Caco-2 (cell line): ENCODE data around the gene TNFAIP3. TPM values are rescaled to one million over a fixed set of nuclear protein-coding genes. Genes with fewer than 3 reads are reported as not detected.
"Not testable (repeated sequence)": the region's sequence is repeated elsewhere in the genome, so short reads cannot be mapped to it uniquely, and the experiment has no call there.

ENCODE experiments used
- BruUV-seq: library from RNA; stranded (reverse); fragments of 400-500 nt; replicated peaks from 2 replicates; lab custom pipeline; 2021; lab: Mats Ljungman, UMichigan
- CTCF ChIA-PET: fragments of 300-600 bp; sonication (Branson Sonifier 250); formaldehyde crosslinking; loops from one replicate; lab custom pipeline; 2022; ENCODE audit warnings: antibody characterized with exemption; lab: Charles Lee
- POLR2A ChIA-PET: fragments of 300-600 bp; sonication (Branson Sonifier 250); formaldehyde crosslinking; loops from one replicate; lab custom pipeline; 2022; ENCODE audit warnings: antibody characterized with exemption; lab: Charles Lee
- DNase-seq, 2 experiments: peaks; one replicate each; pipeline versions ENCODE4 v3.0.0 to v3.0.0-alpha.2; 2020 to 2022
- H3K27me3 ChIP-seq: replicated peaks from 2 replicates; pipeline ENCODE4 v1.6.0; 2011; ENCODE audit warnings: low read length; ENCODE audit not compliant: control insufficient read depth, insufficient read depth
- H3K36me3 ChIP-seq: 2 replicates; pipeline ENCODE4 v1.5.1; 2011; ENCODE audit warnings: low read length; ENCODE audit not compliant: control insufficient read depth, insufficient read depth
- H3K4me1 ChIP-seq: fragments of 250-450 bp; sonication (Bioruptor Pico); 2 replicates; pipeline ENCODE4 v1.5.1; 2020; ENCODE audit warnings: mild to moderate bottlenecking
- H3K4me3 ChIP-seq: 2 replicates; pipeline ENCODE4 v1.5.1; 2011; ENCODE audit warnings: low read depth, mild to moderate bottlenecking, control low read depth, low read length
- H3K9me3 ChIP-seq: fragments of 250-450 bp; sonication (Bioruptor Pico); 2 replicates; pipeline ENCODE4 v1.5.1; 2020; ENCODE audit warnings: mild to moderate bottlenecking, moderate library complexity
- H3K27ac Mint-ChIP-seq: one replicate; pipeline ENCODE4 v1.8.0; 2022; ENCODE audit warnings: mixed read lengths; ENCODE audit not compliant: unreplicated experiment
- H3K27me3 Mint-ChIP-seq: one replicate; pipeline ENCODE4 v1.8.0; 2022; ENCODE audit warnings: mixed read lengths; ENCODE audit not compliant: insufficient read depth, unreplicated experiment
- H3K36me3 Mint-ChIP-seq: one replicate; pipeline ENCODE4 v1.8.0; 2022; ENCODE audit warnings: mild to moderate bottlenecking, mixed read lengths; ENCODE audit not compliant: insufficient read depth, unreplicated experiment
- H3K4me1 Mint-ChIP-seq: one replicate; pipeline ENCODE4 v1.8.0; 2022; ENCODE audit warnings: low read depth, mixed read lengths; ENCODE audit not compliant: unreplicated experiment
- H3K4me3 Mint-ChIP-seq: one replicate; pipeline ENCODE4 v1.8.0; 2022; ENCODE audit warnings: mild to moderate bottlenecking, moderate library complexity, mixed read lengths; ENCODE audit not compliant: unreplicated experiment
- H3K9me3 Mint-ChIP-seq: one replicate; pipeline ENCODE4 v1.8.0; 2022; ENCODE audit warnings: mixed read lengths; ENCODE audit not compliant: unreplicated experiment
- CTCF ChIP-seq, 2 experiments: fragments of 200-600 bp in 1 of 2; IDR thresholded peaks; 1 replicate in 1 of 2; 2 replicates in 1 of 2; pipeline versions ENCODE4 v1.5.1 to v1.8.0; 2011 to 2022; ENCODE audit warnings: antibody characterized with exemption in 1 of 2, control low read depth in 1 of 2, inconsistent platforms in 1 of 2, low read depth in 1 of 2, low read length in 1 of 2, mild to moderate bottlenecking in 1 of 2, moderate library complexity in 1 of 2; ENCODE audit not compliant: insufficient read depth in 1 of 2, severe bottlenecking in 1 of 2, unreplicated experiment in 1 of 2
- intact Hi-C: fragments of 100-400 bp; cut with micrococcal nuclease; formaldehyde crosslinking; loops from one replicate; pipeline ENCODE4 v1.10.0; 2022; ENCODE audit not compliant: unreplicated experiment
- total RNA-seq: library from RNA; stranded (reverse); gene quantifications from 2 replicates; pipeline ENCODE4 v1.2.3, GENCODE V29; 2022

TNFAIP3 gene
- total RNA-seq, 1 experiment from 2014 or later = 45.7 TPM

- TF ChIP-seq CTCF (IDR thresholded peaks at IDR 0.05; ENCODE audit: insufficient read depth in 1 of 2, low read depth in 1 of 2, low read length in 1 of 2, severe bottlenecking in 1 of 2, unreplicated experiment in 1 of 2) = no peak
- no TSS peak for BruUV-seq
- POLR2A ChIA-PET = no interaction called here
- peaks cover 6% of the 10 kb centered on the region for H3K36me3 Mint-ChIP-seq
- H3K27ac Mint-ChIP-seq = no peak overlapping the region
- no peaks in the 10 kb centered on the region for H3K27me3 Mint-ChIP-seq
- H3K4me1 Mint-ChIP-seq = no peaks in the 10 kb centered on the region
- Histone ChIP-seq H3K9me3 (peaks cover 7% of the 10 kb centered on the region; the same call in 1 of the 2 replicates), H3K36me3 (no peaks in the 10 kb centered on the region), H3K4me1 (peaks cover 14% of the 10 kb centered on the region), H3K4me3 (no peak overlapping the region), H3K27me3 (no peaks in the 10 kb centered on the region)
- H3K4me3 Mint-ChIP-seq = no peak overlapping the region
- CTCF ChIA-PET = no interaction called here
- DNase-seq = no peak
- intact Hi-C loops = no loop called here
- H3K9me3 Mint-ChIP-seq = peaks cover 46% of the 10 kb centered on the region
These were observed 26.8 kb upstream of the TNFAIP3 start for GRCh38 chr6:137840252-137840651.

- Mint-ChIP-seq H3K4me3 (no peak overlapping the region), H3K36me3 (peaks cover 6% of the 10 kb centered on the region), H3K9me3 (peaks cover 28% of the 10 kb centered on the region), H3K4me1 (no peaks in the 10 kb centered on the region), H3K27me3 (no peaks in the 10 kb centered on the region), H3K27ac (no peak overlapping the region)
- H3K36me3 ChIP-seq = no peaks in the 10 kb centered on the region
- DNase-seq = no peak
- CTCF ChIA-PET = no interaction called here
- H3K27me3 ChIP-seq = no peaks in the 10 kb centered on the region
- H3K9me3 ChIP-seq = peaks cover 7% of the 10 kb centered on the region; the same call in 1 of the 2 replicates
- H3K4me3 ChIP-seq = no peak overlapping the region
- BruUV-seq = no TSS peak
- intact Hi-C loops = no loop called here
- no peak for TF ChIP-seq CTCF (IDR thresholded peaks at IDR 0.05; ENCODE audit: insufficient read depth in 1 of 2, low read depth in 1 of 2, low read length in 1 of 2, severe bottlenecking in 1 of 2, unreplicated experiment in 1 of 2)
- POLR2A ChIA-PET = no interaction called here
- peaks cover 27% of the 10 kb centered on the region for H3K4me1 ChIP-seq
These were observed 23.8 kb upstream of the TNFAIP3 start for GRCh38 chr6:137843211-137843610.

DNA sequence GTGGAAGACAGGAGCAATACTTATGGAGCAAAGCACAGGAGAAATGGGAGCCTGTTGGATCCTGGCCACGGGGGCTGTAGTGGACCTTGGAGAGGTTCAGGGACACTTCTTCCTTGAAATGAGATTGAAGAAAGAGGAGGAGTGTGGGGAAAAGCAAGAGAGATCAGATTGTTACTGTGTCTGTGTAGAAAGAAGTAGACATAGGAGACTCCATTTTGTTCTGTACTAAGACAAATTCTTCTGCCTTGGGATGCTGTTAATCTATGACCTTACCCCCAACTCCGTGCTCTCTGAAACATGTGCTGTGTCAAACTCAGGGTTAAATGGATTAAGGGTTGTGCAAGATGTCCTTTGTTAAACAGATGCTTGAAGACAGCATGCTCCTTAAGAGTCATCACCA lies 22.7 kb upstream of the TNFAIP3 start:
- H3K9me3 ChIP-seq, H3K27me3 ChIP-seq, BruUV-seq, H3K36me3 Mint-ChIP-seq, intact Hi-C loops, H3K27ac Mint-ChIP-seq, H3K4me1 Mint-ChIP-seq, POLR2A ChIA-PET, CTCF ChIA-PET, H3K4me3 Mint-ChIP-seq, H3K4me3 ChIP-seq, H3K27me3 Mint-ChIP-seq, H3K36me3 ChIP-seq, DNase-seq: not testable (repeated sequence)
- H3K9me3 Mint-ChIP-seq = peaks cover 28% of the 10 kb centered on the region
- H3K4me1 ChIP-seq = peaks cover 30% of the 10 kb centered on the region

- H3K36me3 Mint-ChIP-seq, H3K4me3 ChIP-seq, intact Hi-C loops, DNase-seq, H3K4me3 Mint-ChIP-seq, H3K36me3 ChIP-seq, BruUV-seq, H3K27me3 Mint-ChIP-seq, H3K9me3 ChIP-seq, H3K27ac Mint-ChIP-seq, H3K4me1 Mint-ChIP-seq, CTCF ChIA-PET, H3K27me3 ChIP-seq, POLR2A ChIA-PET: not testable (repeated sequence)
- peaks cover 32% of the 10 kb centered on the region for H3K4me1 ChIP-seq
- H3K9me3 Mint-ChIP-seq = peaks cover 26% of the 10 kb centered on the region
These were observed 22.3 kb upstream of the TNFAIP3 start for GRCh38 chr6:137844773-137845172.
